HG02763 (cell line): ENCODE data around the gene RAD51D.
"Not testable (repeated sequence)": the region's sequence is repeated elsewhere in the genome, so short reads cannot be mapped to it uniquely, and the experiment has no call there.

Experiments
- ATAC-seq: cut with Tn5 transposase; IDR thresholded peaks from one replicate; pipeline ENCODE4 v1.9.1; 2021; ENCODE audit warnings: mild to moderate bottlenecking, moderate library complexity; ENCODE audit not compliant: unreplicated experiment

The RAD51D gene

GRCh38 chr17:35141681-35142466 lies 22.2 kb upstream of the RAD51D start, which contains the start of gene NLE1:
Gene NLE1, minus strand, starts transcription at chr17:35142303. Its CDS starts 28 bp downstream, at chr17:35142275.
- peak; percentile 70 for ATAC-seq

- ATAC-seq: no peak
Measured at GRCh38 chr17:35138218-35138617, 18.6 kb upstream of the RAD51D start.

- no peak for ATAC-seq
Measured at GRCh38 chr17:35135322-35135721, 15.7 kb upstream of the RAD51D start.

GRCh38 chr17:35132816-35133550 lies 13.3 kb upstream of the RAD51D start:
- no peak for ATAC-seq

- no peak for ATAC-seq
Measured at GRCh38 chr17:35132099-35132498, 12.4 kb upstream of the RAD51D start.

- ATAC-seq: no peak
Measured at GRCh38 chr17:35130392-35130791, 10.7 kb upstream of the RAD51D start.

GRCh38 chr17:35129973-35130351 lies 10.3 kb upstream of the RAD51D start:
- ATAC-seq: no peak

- ATAC-seq: no peak
Measured at GRCh38 chr17:35129154-35129972, 9.7 kb upstream of the RAD51D start.

GRCh38 chr17:35127751-35128514 lies 8.3 kb upstream of the RAD51D start:
- ATAC-seq: no peak

GRCh38 chr17:35121315-35121714 lies 1.7 kb upstream of the RAD51D start, which contains the start of gene FNDC8:
Gene FNDC8, plus strand, starts transcription at chr17:35121615. Its CDS starts 79 bp downstream, at chr17:35121694.
- ATAC-seq: no peak

- no peak for ATAC-seq
Measured at GRCh38 chr17:35117984-35118383, 1.7 kb downstream of the RAD51D start.

GRCh38 chr17:35116845-35117244 lies 2.8 kb downstream of the RAD51D start:
- no peak for ATAC-seq

GRCh38 chr17:35110791-35111190 lies 8.9 kb downstream of the RAD51D start:
- not testable (repeated sequence) for ATAC-seq

- ATAC-seq: no peak
Measured at GRCh38 chr17:35104844-35105450, 14.7 kb downstream of the RAD51D start.

- ATAC-seq: no peak
Measured at GRCh38 chr17:35103271-35103670, 16.4 kb downstream of the RAD51D start.

GRCh38 chr17:35101725-35102124 lies 17.9 kb downstream of the RAD51D start:
- ATAC-seq: no peak

GRCh38 chr17:35101036-35101435 lies 18.6 kb downstream of the RAD51D start:
- ATAC-seq: no peak

GRCh38 chr17:35099908-35100307 lies 19.8 kb downstream of the RAD51D start:
- ATAC-seq: no peak

- ATAC-seq: no peak
Measured at GRCh38 chr17:35097776-35098175, 21.9 kb downstream of the RAD51D start.

- ATAC-seq: no peak
Measured at GRCh38 chr17:35095741-35096140, 23.9 kb downstream of the RAD51D start.
